GM18519 (cell line): ENCODE measurements around the gene SND1.
"Not testable (repeated sequence)": the region's sequence is repeated elsewhere in the genome, so short reads cannot be mapped to it uniquely, and the experiment has no call there.

Source experiments
- ATAC-seq: cut with Tn5 transposase; IDR thresholded peaks from one replicate; pipeline ENCODE4 v1.9.1; 2021; ENCODE audit warnings: mild to moderate bottlenecking, moderate library complexity; ENCODE audit not compliant: unreplicated experiment, low FRiP score

The SND1 gene

GRCh38 chr7:128100225-128100948 is 448.4 kb downstream of the SND1 start:
- no peak for ATAC-seq

GRCh38 chr7:128100949-128101713 is 449.1 kb downstream of the SND1 start:
- no peak for ATAC-seq

GRCh38 chr7:128102490-128103291 is 450.7 kb downstream of the SND1 start:
- ATAC-seq, result no peak

DNA sequence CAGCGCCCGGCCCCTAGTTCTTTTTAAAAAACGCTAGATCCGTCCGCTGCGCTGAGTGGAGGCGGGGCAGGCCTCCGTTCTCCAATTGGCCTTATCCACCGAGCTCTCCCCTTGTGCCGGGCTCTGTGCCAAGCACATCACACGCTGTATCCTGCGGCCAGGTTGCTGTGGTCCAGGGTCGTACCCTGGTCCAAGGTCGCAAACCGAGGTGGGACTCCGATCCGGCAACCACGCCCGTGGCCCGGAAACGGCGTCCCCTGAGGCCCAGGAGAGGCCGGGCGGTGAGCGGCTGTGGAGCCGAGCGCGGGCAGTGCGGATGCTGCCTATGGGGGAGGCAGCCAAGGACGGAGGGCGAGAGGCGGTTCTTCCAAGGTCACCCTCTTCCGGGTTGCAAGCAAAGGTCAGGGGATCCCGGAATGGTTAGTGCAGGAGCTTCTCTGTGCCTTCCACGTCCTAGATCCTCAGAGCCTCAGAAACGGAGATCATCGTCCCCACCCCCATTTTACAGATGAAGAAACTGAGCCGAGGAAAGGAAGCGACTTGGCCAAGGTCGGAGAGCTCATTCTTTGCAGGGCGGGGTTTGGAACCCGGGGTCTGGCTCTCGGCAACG is 451.6 kb downstream of the SND1 start:
- ATAC-seq, result no peak

DNA sequence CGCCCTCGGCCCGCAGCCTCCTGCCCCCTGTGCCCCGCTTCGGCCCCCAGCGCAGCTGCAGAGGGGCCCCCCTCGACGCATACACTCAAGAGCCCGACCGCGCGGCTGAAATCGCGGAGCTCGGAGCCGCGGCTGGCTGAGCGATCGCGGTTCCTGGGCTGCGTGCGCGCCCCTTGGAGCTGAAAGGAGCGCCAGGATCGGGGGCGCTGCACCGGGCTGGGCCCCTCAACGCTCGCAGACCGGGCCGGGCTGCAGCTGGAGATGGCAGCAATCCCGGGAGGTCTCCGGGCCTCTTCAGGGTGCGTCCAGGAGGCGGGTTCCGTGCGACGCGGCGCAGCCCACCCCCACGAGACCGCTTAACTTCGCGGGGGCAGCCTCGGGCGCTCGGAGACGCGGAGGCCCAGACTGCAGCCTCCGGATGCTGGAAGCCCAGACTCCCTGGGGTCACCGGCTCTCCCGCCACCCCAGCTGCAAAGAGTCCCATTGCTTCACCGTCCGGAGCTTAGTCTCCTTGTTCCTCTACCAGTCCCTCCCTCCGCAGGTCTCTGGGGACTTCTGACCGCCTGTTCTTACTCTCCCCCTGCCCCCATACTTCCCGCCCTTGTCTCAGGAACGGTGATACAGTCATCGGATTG is 452.2 kb downstream of the SND1 start:
- ATAC-seq, result no peak

GRCh38 chr7:128105228-128106022 is 453.4 kb downstream of the SND1 start:
- no peak for ATAC-seq

DNA sequence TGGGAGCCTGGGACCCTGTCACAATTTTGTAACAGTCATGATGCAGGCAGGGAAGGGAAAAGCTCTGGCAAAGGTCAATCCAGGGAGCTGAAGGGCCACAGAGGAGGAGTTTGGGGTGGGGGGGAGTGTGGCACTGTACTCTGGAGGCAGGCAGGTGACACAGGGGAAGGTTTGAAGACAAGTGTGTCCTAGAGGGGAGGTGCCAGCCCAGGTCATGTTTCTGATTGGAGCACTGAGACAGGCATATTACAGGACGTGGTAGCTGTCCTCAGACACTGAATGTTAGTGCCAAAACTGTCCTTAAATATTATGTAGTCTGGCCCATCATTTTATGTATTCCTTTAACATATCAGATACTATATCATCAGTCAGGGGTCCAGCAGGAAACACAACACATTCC is 454.8 kb downstream of the SND1 start:
- no peak for ATAC-seq

DNA sequence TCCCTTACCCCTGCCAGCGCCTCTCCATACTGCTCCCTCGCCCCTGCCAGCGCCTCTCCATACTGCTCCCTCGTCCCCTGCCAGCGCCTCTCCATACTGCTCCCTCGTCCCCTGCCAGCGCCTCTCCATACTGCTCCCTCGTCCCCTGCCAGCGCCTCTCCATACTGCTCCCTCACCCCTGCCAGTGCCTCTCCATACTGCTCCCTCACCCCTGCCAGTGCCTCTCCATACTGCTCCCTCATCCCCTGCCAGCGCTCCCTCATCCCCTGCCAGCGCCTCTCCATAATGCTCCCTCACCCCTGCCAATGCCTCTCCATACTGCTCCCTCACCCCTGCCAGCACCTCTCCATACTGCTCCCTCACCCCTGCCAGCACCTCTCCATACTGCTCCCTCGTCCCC is 455.5 kb downstream of the SND1 start:
- not testable (repeated sequence) for ATAC-seq

DNA sequence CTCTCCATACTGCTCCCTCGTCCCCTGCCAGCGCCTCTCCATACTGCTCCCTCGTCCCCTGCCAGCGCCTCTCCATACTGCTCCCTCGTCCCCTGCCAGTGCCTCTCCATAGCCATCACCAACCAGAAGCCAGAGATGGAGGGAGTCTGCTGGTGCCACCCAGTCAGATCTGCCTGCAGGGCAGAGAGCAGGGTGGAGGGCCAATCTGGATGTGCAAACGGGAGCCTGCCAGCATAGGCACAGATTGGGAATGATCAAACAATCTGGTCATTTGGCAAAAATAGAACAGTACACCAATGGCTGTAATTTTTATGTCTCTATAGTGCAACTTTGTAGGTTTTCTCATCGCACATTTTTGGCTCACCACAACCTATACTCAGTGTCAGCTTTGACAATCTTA is 456.1 kb downstream of the SND1 start:
- ATAC-seq, result no peak

GRCh38 chr7:128108641-128109423 is 456.8 kb downstream of the SND1 start:
- ATAC-seq, result peak; percentile 92

- not testable (repeated sequence) for ATAC-seq
These were observed 457.5 kb downstream of the SND1 start for GRCh38 chr7:128109424-128109969.

- no peak for ATAC-seq
These were observed 458.8 kb downstream of the SND1 start for GRCh38 chr7:128110641-128111364.

DNA sequence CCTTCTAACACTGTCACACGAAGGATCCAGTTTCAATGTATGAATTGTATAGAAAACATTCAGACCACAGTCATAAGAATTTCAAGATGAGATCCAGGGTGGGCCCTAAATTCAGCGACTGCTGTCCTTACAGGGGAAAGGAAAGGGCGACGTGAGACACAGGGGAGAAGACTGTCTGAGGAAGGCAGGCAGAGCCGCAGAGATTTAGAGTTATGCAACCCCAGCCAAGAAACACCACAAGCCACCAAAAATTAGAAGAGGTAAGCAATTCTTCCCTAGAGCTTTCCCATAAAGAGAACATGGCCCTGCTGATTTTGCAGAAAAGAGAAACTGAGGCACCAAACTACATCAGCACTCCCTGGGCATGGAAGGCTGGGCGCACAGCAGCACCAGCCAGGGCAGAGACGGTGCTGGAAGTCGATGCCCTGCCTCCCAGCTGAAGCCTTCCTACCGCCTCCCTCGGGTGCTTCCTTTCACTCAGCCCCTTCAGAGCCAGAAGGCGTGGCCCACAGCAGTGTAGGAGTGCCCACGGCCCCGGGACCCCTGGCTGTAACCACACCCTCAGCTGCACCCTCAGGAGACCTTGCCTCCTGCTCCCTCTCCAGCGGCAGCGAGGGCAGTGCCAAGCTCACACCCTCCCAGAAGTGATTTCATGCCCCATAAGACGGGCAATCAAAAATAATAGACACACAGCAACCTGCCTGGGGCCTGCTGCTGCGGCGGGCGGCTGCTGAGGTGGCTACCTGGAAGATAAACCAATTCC is 460.2 kb downstream of the SND1 start:
- no peak for ATAC-seq

DNA sequence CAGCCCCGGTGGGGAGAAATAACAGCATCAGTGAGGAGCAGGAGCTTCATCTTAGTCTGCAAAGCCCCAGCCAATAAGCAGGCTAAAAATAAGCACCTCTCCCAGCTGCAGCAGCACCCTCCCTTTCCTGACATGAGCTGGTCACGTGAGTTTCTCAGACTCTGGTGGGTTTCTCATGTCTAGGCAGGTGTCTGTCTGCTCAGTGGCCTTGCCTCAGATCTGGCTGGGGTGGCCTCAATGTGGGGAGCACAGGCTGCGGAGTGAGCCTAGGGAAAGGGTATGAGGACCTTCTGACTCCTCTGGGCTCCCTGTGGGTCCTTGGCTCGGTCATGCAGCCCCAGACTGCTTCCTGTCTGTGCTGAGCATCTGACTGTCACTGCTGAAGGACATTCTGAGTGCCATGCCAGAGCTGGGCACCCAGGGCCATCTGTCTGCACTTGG is 460.8 kb downstream of the SND1 start:
- no peak for ATAC-seq

DNA sequence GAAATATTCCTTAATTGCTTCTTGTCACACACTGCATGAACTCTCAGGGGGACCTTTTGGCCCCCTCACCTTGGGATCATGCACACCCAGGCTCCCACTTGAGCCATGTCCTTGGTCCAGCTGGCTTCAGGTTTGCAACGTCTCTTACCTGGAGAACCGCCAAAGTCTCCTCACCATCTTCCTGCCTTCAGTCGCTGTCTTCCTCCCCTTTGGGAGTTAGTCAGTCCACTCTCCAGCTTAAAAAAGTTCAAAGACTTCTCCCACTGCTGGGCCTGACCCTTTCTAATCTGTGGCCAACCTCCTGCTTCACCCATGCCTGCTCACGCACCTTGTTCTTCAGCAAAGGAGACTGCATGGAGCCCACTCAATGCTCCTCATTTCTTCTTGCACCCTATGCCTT is 461.8 kb downstream of the SND1 start:
- no peak for ATAC-seq

DNA sequence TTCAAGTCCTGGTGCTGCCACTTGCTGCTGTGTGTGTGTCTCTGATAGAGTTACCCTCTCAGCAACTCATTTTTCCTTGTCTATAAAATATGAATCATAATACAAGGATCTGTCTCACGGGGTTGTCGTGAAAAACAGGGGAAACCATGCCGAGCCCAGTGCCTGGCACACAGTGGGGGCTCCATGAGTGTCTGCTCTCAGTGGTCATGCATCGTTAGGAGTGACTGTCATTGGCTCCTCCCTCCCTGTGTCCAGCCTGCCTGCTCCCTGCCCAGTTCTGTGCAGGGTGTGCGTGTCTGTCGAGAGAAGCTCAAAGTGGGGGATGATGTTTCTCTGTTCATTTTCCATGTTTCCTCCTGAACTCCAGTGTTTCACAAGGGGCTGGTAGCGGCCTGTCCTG is 462.8 kb downstream of the SND1 start:
- no peak for ATAC-seq

DNA sequence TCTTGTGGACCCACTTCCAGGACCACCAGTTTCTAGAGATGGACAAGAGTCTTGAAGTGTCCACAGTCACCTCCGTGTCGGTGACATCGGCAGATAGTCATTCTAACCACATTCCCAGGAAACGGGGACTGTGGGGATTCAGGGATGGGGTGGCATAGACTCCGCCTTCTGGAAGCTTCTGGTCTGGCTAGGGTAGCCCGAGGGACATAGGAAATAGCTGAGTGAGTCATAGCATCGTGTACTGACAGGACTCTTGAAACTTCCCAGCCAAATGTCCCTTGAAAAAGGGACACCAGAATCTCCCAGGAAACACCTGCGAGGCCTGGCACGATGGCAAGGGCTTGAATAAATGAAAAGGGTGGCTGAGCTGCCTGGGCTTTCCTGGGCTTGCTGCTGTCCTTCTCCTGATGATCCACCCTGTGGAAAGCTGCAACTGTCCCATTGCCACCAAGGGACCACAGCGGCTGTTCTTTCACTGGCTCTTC is 463.4 kb downstream of the SND1 start:
- no peak for ATAC-seq
